ENCODE data around the gene MTA1. TPM values are rescaled to one million over a fixed set of nuclear protein-coding genes. Genes with fewer than 3 reads are reported as not detected.

MTA1 gene
- total and polyA plus RNA-seq, 10 of the 15 experiments (the other 5 are each of a cell fraction or from before 2014, with no cell fraction given) = 0.14 to 162 (median 30.6) TPM

DNA sequence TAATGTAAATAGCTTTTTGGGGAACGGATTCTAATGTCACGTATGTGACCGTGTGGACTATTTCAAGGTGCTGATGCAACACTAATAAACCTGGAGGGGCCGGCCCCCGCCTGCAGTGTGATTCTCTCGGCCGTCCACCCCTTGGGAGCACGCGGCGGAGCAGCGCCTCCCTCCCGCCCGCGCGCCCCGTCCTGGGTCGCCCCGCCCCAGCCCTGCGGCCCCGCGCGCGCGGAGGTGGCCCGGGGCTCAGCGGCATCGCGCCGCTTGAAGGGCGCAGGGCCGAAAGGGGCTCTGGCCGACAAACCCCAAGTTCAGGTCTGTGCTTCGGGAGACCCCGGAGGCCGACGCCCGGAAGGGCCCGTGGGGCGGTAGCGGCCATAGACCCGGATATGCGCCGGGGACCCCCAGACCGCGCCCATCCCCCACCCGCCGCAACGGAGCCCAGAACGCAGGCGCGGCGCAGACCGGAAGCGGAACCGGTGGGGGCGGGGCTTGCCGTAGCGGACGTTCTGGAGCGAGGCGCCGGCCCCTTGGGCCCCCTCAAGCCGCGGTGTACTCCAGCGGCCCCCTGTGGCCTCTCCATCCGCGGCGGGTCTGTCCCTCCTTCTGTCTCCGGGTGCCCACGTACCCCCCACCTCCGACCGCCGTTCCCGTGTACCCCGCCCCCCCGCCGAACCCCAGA is 21.4 kb upstream of the MTA1 start, which contains the start of gene TEX22:
Gene TEX22 (plus strand): TSS at position 495 of the 682 bp plus-strand sequence. CDS start 803 bp downstream, outside the sequence.
- no peaks in the 10 kb centered on the region for H4K20me1 ChIP-seq (ENCODE audit: control insufficient read depth, insufficient read depth)
- H3K79me2 ChIP-seq (ENCODE audit: control insufficient read depth, insufficient read depth, low read length) = peaks cover 15% of the 10 kb centered on the region
- H3K9ac ChIP-seq (ENCODE audit: control insufficient read depth, insufficient read depth, low read length) = peak within 1 kb of the TSS; percentile 94
- DNase-seq (ENCODE audit: low read depth, low spot score) (peak; percentile 41), ATAC-seq (peak; percentile 93), FAIRE-seq (peak; percentile 18)
- peak within 1 kb of the TSS; percentile 88 for H3K4me3 ChIP-seq
- TSS peak; percentile 95 for BruUV-seq (replicated peaks)
- ChIA-PET SMC1A (ENCODE audit: uncharacterized antibody, unreplicated experiment) (interaction anchor here (0.9 to 1.2 kb wide), 3 partner anchors 27 to 83 kb away, joined by 4 to 5 read pairs (median 4); no protein-coding TSS in a partner anchor), CTCF (interaction anchor here (0.6 to 0.8 kb wide), 3 partner anchors 27 to 1020 kb away, joined by 3 read pairs; no protein-coding TSS in a partner anchor), RAD21 (ENCODE audit: unreplicated experiment) (interaction anchor here (0.8 kb wide), 1 partner anchor 92 kb away, joined by 3 read pairs; no protein-coding TSS in a partner anchor), POLR2A (interaction anchor here (0.6 kb wide), 1 partner anchor 20 kb away, joined by 3 read pairs; no protein-coding TSS in a partner anchor)
- intact Hi-C loops (cut with micrococcal nuclease; ENCODE audit: unreplicated experiment) = no loop called here
- no peaks in the 10 kb centered on the region for H3K27me3 ChIP-seq (replicated peaks in 1 of 2; ENCODE audit: control insufficient read depth in 2 of 2, insufficient read depth in 2 of 2, low read length in 1 of 2)
- peaks cover 15% of the 10 kb centered on the region for H3K4me1 ChIP-seq (ENCODE audit: control insufficient read depth, insufficient read depth, low read length)
- H3K27ac ChIP-seq (ENCODE audit: control insufficient read depth, insufficient read depth) = peak within 1 kb of the TSS; percentile 84
- peak within 1 kb of the TSS; percentile 90 for H3K4me2 ChIP-seq (ENCODE audit: control insufficient read depth, insufficient read depth)
- in situ Hi-C loops (cut with MboI) = no loop called here
- no peaks in the 10 kb centered on the region; the same call in 2 of the 3 replicates for H3K9me3 ChIP-seq (replicated peaks; ENCODE audit: control insufficient read depth, insufficient read depth, low read length)
- peaks cover 1 to 12% of the 10 kb centered on the region in 2 experiments; a peak in 3 of 4 replicates for H3K36me3 ChIP-seq (ENCODE audit: control insufficient read depth in 2 of 2, insufficient read depth in 2 of 2, low read length in 1 of 2)
- WGBS (ENCODE audit: insufficient coverage, insufficient replicate concordance, low lambda C conversion rate, missing lambda C conversion rate) = under 1% methylated on average over 49 of the region's 77 CpGs
- peak within 1 kb of the TSS; percentile 92 for H2AFZ ChIP-seq (ENCODE audit: control insufficient read depth, low read depth, low read length)
- TF ChIP-seq, protein P1, sequence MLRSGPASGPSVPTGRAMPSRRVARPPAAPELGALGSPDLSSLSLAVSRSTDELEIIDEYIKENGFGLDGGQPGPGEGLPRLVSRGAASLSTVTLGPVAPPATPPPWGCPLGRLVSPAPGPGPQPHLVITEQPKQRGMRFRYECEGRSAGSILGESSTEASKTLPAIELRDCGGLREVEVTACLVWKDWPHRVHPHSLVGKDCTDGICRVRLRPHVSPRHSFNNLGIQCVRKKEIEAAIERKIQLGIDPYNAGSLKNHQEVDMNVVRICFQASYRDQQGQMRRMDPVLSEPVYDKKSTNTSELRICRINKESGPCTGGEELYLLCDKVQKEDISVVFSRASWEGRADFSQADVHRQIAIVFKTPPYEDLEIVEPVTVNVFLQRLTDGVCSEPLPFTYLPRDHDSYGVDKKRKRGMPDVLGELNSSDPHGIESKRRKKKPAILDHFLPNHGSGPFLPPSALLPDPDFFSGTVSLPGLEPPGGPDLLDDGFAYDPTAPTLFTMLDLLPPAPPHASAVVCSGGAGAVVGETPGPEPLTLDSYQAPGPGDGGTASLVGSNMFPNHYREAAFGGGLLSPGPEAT (IDR thresholded peaks at IDR 0.05; ENCODE audit: low read depth) = no peak
- TF ChIP-seq SUZ12 (IDR thresholded peaks at IDR 0.05; ENCODE audit: unreplicated experiment) = no peak
- no peak for TF ChIP-seq ETV6 (conservative IDR thresholded peaks at IDR 0.05 in 1 of 2, IDR thresholded peaks at IDR 0.05 in 1 of 2; ENCODE audit: borderline replicate concordance in 1 of 2, low read depth in 1 of 2)
- TF ChIP-seq, protein P2, sequence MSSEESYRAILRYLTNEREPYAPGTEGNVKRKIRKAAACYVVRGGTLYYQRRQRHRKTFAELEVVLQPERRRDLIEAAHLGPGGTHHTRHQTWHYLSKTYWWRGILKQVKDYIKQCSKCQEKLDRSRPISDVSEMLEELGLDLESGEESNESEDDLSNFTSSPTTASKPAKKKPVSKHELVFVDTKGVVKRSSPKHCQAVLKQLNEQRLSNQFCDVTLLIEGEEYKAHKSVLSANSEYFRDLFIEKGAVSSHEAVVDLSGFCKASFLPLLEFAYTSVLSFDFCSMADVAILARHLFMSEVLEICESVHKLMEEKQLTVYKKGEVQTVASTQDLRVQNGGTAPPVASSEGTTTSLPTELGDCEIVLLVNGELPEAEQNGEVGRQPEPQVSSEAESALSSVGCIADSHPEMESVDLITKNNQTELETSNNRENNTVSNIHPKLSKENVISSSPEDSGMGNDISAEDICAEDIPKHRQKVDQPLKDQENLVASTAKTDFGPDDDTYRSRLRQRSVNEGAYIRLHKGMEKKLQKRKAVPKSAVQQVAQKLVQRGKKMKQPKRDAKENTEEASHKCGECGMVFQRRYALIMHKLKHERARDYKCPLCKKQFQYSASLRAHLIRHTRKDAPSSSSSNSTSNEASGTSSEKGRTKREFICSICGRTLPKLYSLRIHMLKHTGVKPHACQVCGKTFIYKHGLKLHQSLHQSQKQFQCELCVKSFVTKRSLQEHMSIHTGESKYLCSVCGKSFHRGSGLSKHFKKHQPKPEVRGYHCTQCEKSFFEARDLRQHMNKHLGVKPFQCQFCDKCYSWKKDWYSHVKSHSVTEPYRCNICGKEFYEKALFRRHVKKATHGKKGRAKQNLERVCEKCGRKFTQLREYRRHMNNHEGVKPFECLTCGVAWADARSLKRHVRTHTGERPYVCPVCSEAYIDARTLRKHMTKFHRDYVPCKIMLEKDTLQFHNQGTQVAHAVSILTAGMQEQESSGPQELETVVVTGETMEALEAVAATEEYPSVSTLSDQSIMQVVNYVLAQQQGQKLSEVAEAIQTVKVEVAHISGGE (CRISPR knock-in tag; IDR thresholded peaks at IDR 0.05) = no peak
- TF ChIP-seq CEBPB (IDR thresholded peaks at IDR 0.05; ENCODE audit: borderline replicate concordance in 1 of 2, low read depth in 2 of 2, low read length in 2 of 2) = no peak
- TF ChIP-seq MEF2A (IDR thresholded peaks at IDR 0.05; ENCODE audit: insufficient read depth, low read depth, low read length) = no peak
- TF ChIP-seq KDM1A (IDR thresholded peaks at IDR 0.05; ENCODE audit: borderline replicate concordance) = no peak
- no peak for TF ChIP-seq SREBF2 (IDR thresholded peaks at IDR 0.05; ENCODE audit: low read length)
- TF ChIP-seq NFXL1 (IDR thresholded peaks at IDR 0.05; ENCODE audit: borderline replicate concordance) = 0 out of 2 replicates have a peak, but pooled peaks have one; percentile 30
- TF ChIP-seq, protein P3, sequence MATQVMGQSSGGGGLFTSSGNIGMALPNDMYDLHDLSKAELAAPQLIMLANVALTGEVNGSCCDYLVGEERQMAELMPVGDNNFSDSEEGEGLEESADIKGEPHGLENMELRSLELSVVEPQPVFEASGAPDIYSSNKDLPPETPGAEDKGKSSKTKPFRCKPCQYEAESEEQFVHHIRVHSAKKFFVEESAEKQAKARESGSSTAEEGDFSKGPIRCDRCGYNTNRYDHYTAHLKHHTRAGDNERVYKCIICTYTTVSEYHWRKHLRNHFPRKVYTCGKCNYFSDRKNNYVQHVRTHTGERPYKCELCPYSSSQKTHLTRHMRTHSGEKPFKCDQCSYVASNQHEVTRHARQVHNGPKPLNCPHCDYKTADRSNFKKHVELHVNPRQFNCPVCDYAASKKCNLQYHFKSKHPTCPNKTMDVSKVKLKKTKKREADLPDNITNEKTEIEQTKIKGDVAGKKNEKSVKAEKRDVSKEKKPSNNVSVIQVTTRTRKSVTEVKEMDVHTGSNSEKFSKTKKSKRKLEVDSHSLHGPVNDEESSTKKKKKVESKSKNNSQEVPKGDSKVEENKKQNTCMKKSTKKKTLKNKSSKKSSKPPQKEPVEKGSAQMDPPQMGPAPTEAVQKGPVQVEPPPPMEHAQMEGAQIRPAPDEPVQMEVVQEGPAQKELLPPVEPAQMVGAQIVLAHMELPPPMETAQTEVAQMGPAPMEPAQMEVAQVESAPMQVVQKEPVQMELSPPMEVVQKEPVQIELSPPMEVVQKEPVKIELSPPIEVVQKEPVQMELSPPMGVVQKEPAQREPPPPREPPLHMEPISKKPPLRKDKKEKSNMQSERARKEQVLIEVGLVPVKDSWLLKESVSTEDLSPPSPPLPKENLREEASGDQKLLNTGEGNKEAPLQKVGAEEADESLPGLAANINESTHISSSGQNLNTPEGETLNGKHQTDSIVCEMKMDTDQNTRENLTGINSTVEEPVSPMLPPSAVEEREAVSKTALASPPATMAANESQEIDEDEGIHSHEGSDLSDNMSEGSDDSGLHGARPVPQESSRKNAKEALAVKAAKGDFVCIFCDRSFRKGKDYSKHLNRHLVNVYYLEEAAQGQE (IDR thresholded peaks at IDR 0.05; ENCODE audit: low read depth, low read length) = no peak
- no peak for TF ChIP-seq MXI1 (IDR thresholded peaks at IDR 0.05; ENCODE audit: low read depth, low read length)
- no peak; the same call in 1 of the 2 replicates for TF ChIP-seq POLR2AphosphoS2 (IDR thresholded peaks at IDR 0.05; ENCODE audit: low read depth, low read length)
- TF ChIP-seq EED (IDR thresholded peaks at IDR 0.05; ENCODE audit: low read depth) = no peak
